Activated CD4-positive, alpha-beta memory T cell treated with anti-CD3 and anti-CD28 coated beads for 36 hours (primary cell): ENCODE data around the gene FZD2. TPM values are rescaled to one million over a fixed set of nuclear protein-coding genes. Genes with fewer than 3 reads are reported as not detected.

Source experiments
- CTCF ChIA-PET: fragments of 350-600 bp; sonication (Branson Sonifier 250); formaldehyde crosslinking; loops from one replicate; lab custom pipeline; 2021; ENCODE audit warnings: antibody characterized with exemption, inconsistent platforms; lab: Charles Lee
- POLR2A ChIA-PET: fragments of 350-600 bp; sonication (Branson Sonifier 250); formaldehyde crosslinking; loops from one replicate; lab custom pipeline; 2021; ENCODE audit warnings: antibody characterized with exemption; lab: Charles Lee
- DNase-seq: peaks from one replicate; pipeline ENCODE4 v3.0.0-alpha.2; 2020
- H3K27ac Mint-ChIP-seq: one replicate; pipeline ENCODE4 v1.8.0; 2021; ENCODE audit warnings: mixed read lengths
- H3K27me3 Mint-ChIP-seq: one replicate; pipeline ENCODE4 v1.8.0; 2021; ENCODE audit warnings: mixed read lengths
- H3K36me3 Mint-ChIP-seq: one replicate; pipeline ENCODE4 v1.8.0; 2021; ENCODE audit warnings: mixed read lengths
- H3K4me1 Mint-ChIP-seq: one replicate; pipeline ENCODE4 v1.8.0; 2021; ENCODE audit warnings: low read depth, mixed read lengths
- H3K4me3 Mint-ChIP-seq: one replicate; pipeline ENCODE4 v1.8.0; 2021; ENCODE audit warnings: mild to moderate bottlenecking, mixed read lengths
- H3K9me3 Mint-ChIP-seq: one replicate; pipeline ENCODE4 v1.8.0; 2021; ENCODE audit warnings: mixed read lengths
- intact Hi-C: fragments of 100-400 bp; cut with micrococcal nuclease; formaldehyde crosslinking; loops from one replicate; pipeline ENCODE4 v1.15.1; 2023
- total RNA-seq, 2 experiments: library from RNA; stranded (reverse); gene quantifications; one replicate each; pipeline ENCODE4 v1.2.3, GENCODE V29; 2021

FZD2 gene
- total RNA-seq, 2 experiments from 2014 or later: not detected

DNA sequence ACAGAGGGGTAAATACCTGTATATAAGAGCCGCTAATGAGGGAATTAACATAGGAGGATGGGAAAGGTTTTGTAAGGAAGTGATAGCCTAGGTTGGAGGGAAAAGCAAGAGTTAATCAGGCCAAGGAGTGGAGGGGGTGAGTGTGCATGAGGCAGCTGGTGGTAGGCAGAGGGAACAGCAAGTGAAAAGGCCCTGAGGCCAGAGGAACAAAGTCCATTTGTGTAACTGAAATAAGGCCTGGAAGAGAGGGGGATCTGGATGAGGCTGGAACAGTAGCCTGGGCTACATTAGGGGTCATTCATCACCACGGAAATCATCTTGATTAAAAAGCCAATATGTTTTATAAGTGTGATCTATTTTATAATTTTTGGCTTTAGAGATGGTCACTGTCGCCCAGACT is 45.7 kb downstream of the FZD2 start:
- Mint-ChIP-seq H3K27me3 (peaks cover 9% of the 10 kb centered on the region), H3K4me1 (no peaks in the 10 kb centered on the region)

DNA sequence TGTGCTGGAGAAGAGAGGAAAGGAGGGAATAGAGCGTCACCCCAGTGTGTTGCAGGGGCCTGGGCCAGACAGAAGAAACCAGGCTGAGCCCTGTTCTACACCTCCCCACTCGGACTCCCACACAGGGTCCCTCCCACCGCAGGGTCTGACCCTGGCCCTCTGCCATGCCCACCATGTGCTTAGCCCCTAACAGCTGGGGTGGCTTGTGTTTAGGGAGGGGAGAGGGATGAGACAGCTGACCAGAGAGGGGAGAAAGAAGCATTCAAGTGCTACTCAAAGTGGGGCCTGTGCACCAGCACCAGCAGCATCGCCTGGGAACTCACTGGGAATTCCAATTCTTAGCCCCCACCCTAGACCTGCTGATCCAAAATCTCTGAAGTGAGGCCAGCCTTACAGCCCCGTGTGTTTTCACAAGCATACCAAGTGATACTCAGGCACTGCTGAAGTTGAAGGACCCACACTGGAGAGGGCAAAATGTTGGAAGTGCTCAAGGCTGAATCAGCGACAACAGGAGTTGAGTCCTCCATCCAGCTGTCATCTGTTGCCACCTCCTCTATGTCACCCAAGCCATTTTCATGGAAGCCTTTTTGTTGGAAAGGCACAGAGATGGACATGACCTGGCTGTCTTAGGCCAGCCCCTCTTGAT is 47.0 kb downstream of the FZD2 start:
- H3K4me1 Mint-ChIP-seq: no peaks in the 10 kb centered on the region
- POLR2A ChIA-PET: no interaction called here
- CTCF ChIA-PET: no interaction called here
- no peak for DNase-seq
- peaks cover 11% of the 10 kb centered on the region for H3K27me3 Mint-ChIP-seq
- intact Hi-C loops: no loop called here
- H3K4me3 Mint-ChIP-seq: no peak overlapping the region
- no peaks in the 10 kb centered on the region for H3K9me3 Mint-ChIP-seq
- no peaks in the 10 kb centered on the region for H3K36me3 Mint-ChIP-seq
- no peak overlapping the region for H3K27ac Mint-ChIP-seq

More for the DNA sequence above, 45.7 kb downstream of the FZD2 start:
- Mint-ChIP-seq H3K36me3 (no peaks in the 10 kb centered on the region), H3K9me3 (no peaks in the 10 kb centered on the region), H3K4me3 (no peak overlapping the region), H3K27ac (no peak overlapping the region)
- ChIA-PET POLR2A (no interaction called here), CTCF (no interaction called here)
- intact Hi-C loops: no loop called here
- no peak for DNase-seq

DNA sequence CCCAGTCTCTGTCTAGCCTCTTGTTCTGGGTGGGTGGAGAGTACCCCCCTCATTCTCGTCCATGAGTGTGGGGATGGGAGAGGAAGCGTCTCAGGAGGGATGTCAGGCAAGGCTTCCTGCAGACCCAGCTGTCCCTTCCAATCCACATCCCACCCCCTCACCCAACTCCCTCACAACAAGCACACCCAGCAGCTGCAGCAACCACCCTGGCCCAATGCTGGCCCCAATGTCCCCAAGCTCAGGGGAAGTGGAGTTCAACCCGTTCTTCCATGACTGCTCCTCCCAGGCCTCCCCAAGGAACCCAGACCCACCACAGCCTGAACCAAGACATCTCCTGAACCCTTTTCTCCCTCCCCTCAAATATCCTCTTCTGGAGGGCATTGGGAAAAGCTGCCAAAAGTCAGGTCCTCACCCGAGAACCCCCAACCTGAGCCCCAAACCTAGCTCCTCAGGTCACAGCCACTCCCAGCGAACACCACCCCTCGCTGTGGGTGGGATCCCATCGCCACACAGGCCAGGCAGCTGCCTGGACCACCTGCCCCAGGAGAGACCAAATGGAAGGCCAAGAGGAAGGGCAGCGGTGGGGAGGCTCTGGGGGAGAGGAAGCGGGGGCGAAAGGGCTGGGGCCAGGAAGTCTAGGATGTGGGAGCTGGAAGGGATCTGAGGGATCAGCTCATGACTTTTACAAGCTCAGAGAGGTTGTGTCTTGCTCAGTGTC is 47.6 kb downstream of the FZD2 start:
- Mint-ChIP-seq H3K27ac (no peak overlapping the region), H3K36me3 (no peaks in the 10 kb centered on the region), H3K4me3 (no peak overlapping the region), H3K27me3 (peaks cover 11% of the 10 kb centered on the region), H3K4me1 (no peaks in the 10 kb centered on the region), H3K9me3 (no peaks in the 10 kb centered on the region)
- ChIA-PET POLR2A (no interaction called here), CTCF (no interaction called here)
- intact Hi-C loops: no loop called here
- no peak for DNase-seq

DNA sequence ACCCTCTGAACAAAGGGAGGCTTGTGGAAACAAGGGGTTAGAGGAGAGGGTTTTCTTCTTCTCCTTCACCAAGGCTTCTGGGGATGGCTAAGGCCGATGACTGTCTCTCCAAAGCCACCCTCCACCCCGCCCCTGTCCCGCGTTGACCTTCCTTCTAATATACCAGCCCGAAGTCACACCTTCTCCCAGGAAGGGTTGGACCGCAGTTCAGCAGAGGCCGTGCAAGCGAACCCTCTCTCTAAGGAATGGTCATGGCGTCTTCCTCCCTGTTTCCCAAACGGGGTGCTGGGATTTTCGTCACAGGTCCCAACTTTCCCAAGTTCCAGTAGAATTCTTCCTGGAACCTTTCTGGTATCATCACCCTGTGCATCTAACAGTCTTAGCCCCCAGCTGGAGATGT is 49.4 kb downstream of the FZD2 start:
- ChIA-PET POLR2A (no interaction called here), CTCF (interaction anchor here (1.2 kb wide), 1 partner anchor 73 kb away, joined by 3 read pairs; no protein-coding TSS in a partner anchor)
- no peaks in the 10 kb centered on the region for H3K4me1 Mint-ChIP-seq
- DNase-seq: no peak
- H3K36me3 Mint-ChIP-seq: no peaks in the 10 kb centered on the region
- no peak overlapping the region for H3K4me3 Mint-ChIP-seq
- H3K9me3 Mint-ChIP-seq: no peaks in the 10 kb centered on the region
- peaks cover 8% of the 10 kb centered on the region for H3K27me3 Mint-ChIP-seq
- H3K27ac Mint-ChIP-seq: no peak overlapping the region
- intact Hi-C loops: no loop called here

DNA sequence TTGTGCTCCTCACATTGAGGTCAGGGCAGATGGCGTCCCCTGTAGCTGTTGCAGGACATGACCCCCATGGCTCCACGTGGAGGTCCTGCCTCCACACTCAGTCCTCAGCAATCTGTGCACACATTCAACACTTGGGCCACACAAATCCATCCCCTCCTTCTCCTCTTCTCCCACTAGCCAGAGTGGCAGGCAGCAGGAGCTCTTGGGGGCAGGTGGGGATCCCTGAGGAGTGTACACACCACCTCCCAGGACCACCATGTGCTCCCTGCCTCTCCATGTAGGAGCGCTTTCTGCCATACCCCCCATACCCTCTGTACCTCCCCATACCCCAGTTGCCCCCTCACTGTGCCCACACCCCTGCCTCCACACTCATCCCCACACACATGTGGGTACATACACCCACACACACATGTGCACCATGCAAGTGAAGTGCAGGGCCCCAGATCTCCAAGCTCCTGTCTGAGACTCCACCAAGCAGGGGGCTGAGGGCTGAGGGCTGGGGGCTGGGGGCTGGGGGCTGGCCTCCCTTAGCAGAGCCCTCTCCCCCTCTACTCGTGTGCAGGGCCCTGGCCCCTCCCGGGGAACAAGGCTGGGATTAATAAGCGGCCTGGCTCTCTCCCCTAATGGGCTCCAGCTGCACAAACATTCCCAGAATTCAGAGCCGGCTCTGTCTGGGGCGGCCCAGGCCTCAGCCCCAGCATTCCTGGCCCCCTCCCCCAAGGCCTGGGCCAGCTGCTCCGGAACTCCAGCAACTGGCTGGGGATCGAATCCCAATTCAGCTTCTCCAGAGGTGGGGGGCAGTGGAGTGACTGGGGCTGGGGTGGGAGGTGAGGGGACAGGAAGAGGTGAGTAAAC is 50.8 kb downstream of the FZD2 start:
- no peak overlapping the region for H3K4me3 Mint-ChIP-seq
- H3K4me1 Mint-ChIP-seq: no peaks in the 10 kb centered on the region
- peaks cover 9% of the 10 kb centered on the region for H3K27me3 Mint-ChIP-seq
- POLR2A ChIA-PET: no interaction called here
- intact Hi-C loops: no loop called here
- DNase-seq: no peak
- H3K9me3 Mint-ChIP-seq: no peaks in the 10 kb centered on the region
- no peaks in the 10 kb centered on the region for H3K36me3 Mint-ChIP-seq
- no peak overlapping the region for H3K27ac Mint-ChIP-seq
- CTCF ChIA-PET: interaction anchor here (1.2 kb wide), 1 partner anchor 74 kb away, joined by 3 read pairs; no protein-coding TSS in a partner anchor

DNA sequence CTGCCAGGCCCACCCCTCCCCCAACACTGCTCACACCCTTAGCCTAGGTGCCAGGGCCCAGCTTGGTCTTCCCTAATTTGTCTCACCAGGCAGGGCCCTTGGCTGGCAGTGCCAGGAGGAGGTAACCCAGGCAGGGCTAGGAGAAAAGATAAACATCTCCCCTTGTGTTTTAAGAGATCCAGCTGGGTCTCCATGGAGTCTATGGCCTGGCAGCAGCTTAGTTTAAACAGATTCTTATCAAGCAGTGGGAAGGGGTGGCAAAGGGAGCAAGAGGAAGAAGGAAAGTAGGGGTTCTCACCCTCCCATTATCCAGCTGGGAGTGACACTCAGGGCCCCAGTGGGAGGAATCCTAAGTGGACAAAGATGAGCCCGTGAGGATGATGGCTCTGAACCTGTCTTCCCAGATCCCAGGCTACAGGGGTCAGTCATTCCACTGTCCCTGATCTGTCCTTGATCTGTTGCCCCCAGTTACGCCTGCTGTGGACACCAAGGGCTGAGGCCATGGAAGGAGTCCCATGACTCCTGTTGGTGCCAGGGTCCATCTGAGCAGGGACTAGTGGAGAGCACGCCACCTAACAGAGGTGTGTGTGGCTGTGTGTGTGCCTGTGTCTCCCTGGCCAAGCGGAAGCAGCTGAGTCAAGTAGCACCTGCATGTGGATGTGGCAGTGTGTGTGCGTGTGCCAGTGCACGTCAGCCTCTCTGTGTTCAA is 51.6 kb downstream of the FZD2 start:
- Mint-ChIP-seq H3K36me3 (no peaks in the 10 kb centered on the region), H3K27me3 (peaks cover 10% of the 10 kb centered on the region)
- POLR2A ChIA-PET: no interaction called here

DNA sequence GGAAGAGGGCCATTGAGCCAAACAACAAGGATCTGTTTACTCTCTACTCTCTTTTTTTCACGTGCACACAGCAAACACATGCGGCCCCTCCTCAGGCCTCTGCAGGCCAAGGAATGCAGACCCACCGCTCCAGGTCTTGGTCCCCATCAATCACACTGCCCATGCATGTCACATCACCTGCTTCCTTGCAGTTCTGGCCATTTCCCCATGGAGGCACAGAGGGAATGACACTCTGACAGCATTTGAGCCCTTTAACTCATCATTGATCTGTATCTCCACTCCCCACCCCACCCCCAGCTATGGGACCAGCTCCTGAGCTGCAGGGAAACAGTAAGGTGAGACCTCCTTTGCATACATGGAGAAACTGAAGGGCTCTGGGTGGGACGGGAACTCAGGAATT is 53.0 kb downstream of the FZD2 start:
- no peaks in the 10 kb centered on the region for H3K4me1 Mint-ChIP-seq
- CTCF ChIA-PET: no interaction called here
- POLR2A ChIA-PET: no interaction called here

More for the DNA sequence above, 51.6 kb downstream of the FZD2 start:
- Mint-ChIP-seq H3K4me3 (no peak overlapping the region), H3K27ac (no peak overlapping the region), H3K9me3 (no peaks in the 10 kb centered on the region), H3K4me1 (no peaks in the 10 kb centered on the region)
- no peak for DNase-seq
- intact Hi-C loops: no loop called here
- CTCF ChIA-PET: interaction anchor here (0.7 kb wide), 1 partner anchor 311 kb away, joined by 3 read pairs; no protein-coding TSS in a partner anchor

More for the DNA sequence above, 53.0 kb downstream of the FZD2 start:
- intact Hi-C loops: no loop called here
- no peaks in the 10 kb centered on the region for H3K9me3 Mint-ChIP-seq
- H3K4me3 Mint-ChIP-seq: no peak overlapping the region
- H3K27ac Mint-ChIP-seq: no peak overlapping the region
- DNase-seq: no peak
- H3K27me3 Mint-ChIP-seq: peaks cover 14% of the 10 kb centered on the region
- H3K36me3 Mint-ChIP-seq: no peaks in the 10 kb centered on the region

Other genes with a start within 250 kb of the FZD2 start
- gene RUNDC3A, start 248.9 kb upstream of the FZD2 start, total RNA-seq: not detected
- gene SLC25A39, start 232.7 kb upstream of the FZD2 start, total RNA-seq: 100 to 1,000 TPM; 121 to 122 TPM
- gene GRN, start 212.2 kb upstream of the FZD2 start, total RNA-seq: 10 to 100 TPM; 59.7 to 62.4 TPM
- under 1 TPM; 0.19 to 0.21 TPM for gene FAM171A2, start 193.6 kb upstream of the FZD2 start, total RNA-seq
- 1 to 10 TPM; 1.0 to 1.4 TPM for gene ITGA2B, start 167.8 kb upstream of the FZD2 start, total RNA-seq
- gene GPATCH8, start 54.1 kb upstream of the FZD2 start, total RNA-seq: 10 to 100 TPM; 38.5 to 40.8 TPM
- gene MEIOC, start 99.0 kb downstream of the FZD2 start, total RNA-seq: under 1 TPM; 0.33 to 0.46 TPM
- gene CCDC43, start 132.3 kb downstream of the FZD2 start, total RNA-seq: 10 to 100 TPM; 26.4 to 27.7 TPM
- gene DBF4B, start 151.2 kb downstream of the FZD2 start, total RNA-seq: 10 to 100 TPM; 25.9 to 27.9 TPM
- under 1 TPM; 0.12 to 0.33 TPM for gene ADAM11, start 201.5 kb downstream of the FZD2 start, total RNA-seq